ENCODE results near the gene FBXO27.

FBXO27 gene

DNA sequence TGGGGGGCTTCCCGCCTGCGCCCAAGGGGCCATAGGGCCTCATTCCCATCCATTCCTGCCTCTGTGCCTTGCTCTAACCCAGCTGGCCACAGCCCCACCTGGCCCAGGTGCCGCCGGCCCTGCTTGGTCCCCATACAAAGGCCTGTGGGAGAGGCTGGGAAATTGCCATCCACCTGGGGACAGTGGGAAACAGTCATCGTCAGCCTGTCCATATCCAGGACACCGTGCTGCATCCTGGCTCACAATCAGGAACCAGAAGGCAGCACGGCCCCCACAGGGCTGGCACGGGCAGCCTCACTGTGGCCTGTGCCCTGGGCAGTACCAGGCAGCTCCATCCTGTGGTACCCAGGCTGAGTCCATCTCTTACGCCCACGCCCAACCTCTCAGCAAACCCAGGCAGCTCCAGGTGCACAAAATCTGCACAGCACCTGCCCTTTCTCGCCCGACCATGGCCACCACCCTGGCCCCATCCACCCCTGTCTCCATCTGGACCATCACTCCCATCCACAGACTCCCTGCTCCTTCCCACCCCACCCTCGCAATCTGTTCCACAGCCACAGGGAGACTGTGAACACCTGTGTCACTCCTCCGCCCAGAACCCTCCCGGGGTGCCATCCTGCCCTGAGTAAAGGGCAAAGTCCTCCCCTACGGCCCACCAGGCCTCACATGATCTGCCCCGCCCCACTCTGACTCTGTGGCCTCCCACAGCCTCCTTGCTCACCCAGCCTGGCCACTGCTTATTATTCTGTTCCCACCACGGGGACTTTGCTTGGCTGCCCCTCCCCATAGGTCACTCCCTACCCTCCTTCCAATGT lies 21.1 kb upstream of the FBXO27 start:
- DNase-seq (no peak), ATAC-seq (peak; percentile 33)
- H3K27ac Mint-ChIP-seq: peak overlapping the region in 1 of 2 donors; percentile 55
- H3K4me1 Mint-ChIP-seq: peaks cover 6% of the 10 kb centered on the region
- H3K9me3 Mint-ChIP-seq: peaks cover 0 to 6% of the 10 kb centered on the region in 2 donors
- no peak overlapping the region for H3K4me3 Mint-ChIP-seq
- H3K27me3 Mint-ChIP-seq: no peaks in the 10 kb centered on the region

DNA sequence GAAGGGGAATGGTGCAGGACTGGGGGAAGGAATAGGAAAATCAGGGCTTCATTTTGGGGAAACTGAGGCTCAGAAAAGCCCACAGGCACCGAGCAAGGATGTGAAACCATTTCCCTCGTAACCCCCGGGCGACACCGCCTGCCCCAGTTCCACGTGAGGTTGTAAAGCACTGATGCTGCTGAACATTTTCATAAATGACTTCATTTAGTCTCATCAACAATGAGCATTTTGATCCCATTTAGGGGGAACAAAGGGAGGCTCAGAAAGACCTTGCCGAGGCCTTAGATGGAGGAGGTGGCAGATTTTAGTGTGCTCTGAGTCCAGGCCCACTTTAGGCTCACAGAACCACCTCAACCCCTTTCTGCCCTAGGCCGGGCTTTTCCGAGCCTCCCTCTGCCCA lies 20.5 kb upstream of the FBXO27 start:
- DNase-seq: no peak
- Mint-ChIP-seq H3K4me1 (peaks cover 6% of the 10 kb centered on the region), H3K9me3 (peaks cover 0 to 6% of the 10 kb centered on the region in 2 donors), H3K27ac (no peak overlapping the region), H3K27me3 (no peaks in the 10 kb centered on the region), H3K4me3 (no peak overlapping the region)
- no peak for ATAC-seq

DNA sequence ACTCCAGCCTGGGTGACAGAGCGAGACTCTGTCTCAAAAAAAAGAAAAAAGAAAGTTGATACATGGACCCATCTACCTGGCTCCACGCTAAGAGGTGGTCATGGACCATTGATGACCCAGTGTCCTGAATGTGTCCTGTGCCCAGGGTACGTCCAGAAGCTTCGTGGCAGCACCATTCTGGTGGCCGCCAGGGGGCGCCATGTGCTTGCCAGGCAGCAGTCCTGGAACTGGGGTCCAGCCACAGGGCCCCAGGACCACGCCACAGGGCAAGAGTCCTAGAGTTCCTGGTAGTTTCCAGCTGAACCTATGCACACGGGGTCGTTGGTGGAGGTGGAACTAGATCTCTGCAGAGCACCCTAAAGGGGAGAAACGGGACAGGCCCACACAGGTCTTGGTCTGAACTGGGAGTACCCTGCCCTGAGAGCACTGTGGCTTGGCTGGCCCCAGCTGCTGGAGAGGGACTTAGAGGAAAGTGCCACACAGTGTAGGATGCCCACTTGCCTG lies 19.9 kb upstream of the FBXO27 start:
- no peak overlapping the region for H3K27ac Mint-ChIP-seq
- no peaks in the 10 kb centered on the region for H3K27me3 Mint-ChIP-seq
- H3K9me3 Mint-ChIP-seq: peaks cover 0 to 1% of the 10 kb centered on the region in 2 donors
- H3K4me1 Mint-ChIP-seq: peaks cover 6% of the 10 kb centered on the region
- ATAC-seq (peak; percentile 84), DNase-seq (peak; percentile 70)
- H3K4me3 Mint-ChIP-seq: no peak overlapping the region

DNA sequence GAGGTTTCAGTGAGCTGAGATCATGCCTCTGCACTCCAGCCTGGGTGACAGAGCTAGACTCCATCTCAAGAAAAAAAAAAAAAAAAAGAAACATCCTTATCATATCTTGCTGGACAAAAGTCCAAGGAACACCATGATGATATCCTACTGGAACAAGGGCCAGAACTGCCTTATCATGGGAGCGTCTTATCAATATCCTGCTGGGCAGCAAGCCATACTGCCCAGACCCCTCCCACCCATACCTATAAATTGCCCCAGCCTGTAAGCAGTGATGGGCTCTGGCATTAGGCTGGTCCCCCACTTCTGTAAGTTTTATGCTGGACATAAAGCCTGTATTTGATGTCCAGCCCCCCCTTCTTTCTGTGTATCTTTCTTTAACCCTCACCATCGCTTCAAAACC lies 14.7 kb upstream of the FBXO27 start:
- H3K27me3 Mint-ChIP-seq: no peaks in the 10 kb centered on the region
- no peak overlapping the region for H3K27ac Mint-ChIP-seq
- DNase-seq: no peak
- peaks cover 6% of the 10 kb centered on the region for H3K4me1 Mint-ChIP-seq
- no peak for ATAC-seq
- H3K9me3 Mint-ChIP-seq: no peaks in the 10 kb centered on the region
- no peak overlapping the region for H3K4me3 Mint-ChIP-seq

DNA sequence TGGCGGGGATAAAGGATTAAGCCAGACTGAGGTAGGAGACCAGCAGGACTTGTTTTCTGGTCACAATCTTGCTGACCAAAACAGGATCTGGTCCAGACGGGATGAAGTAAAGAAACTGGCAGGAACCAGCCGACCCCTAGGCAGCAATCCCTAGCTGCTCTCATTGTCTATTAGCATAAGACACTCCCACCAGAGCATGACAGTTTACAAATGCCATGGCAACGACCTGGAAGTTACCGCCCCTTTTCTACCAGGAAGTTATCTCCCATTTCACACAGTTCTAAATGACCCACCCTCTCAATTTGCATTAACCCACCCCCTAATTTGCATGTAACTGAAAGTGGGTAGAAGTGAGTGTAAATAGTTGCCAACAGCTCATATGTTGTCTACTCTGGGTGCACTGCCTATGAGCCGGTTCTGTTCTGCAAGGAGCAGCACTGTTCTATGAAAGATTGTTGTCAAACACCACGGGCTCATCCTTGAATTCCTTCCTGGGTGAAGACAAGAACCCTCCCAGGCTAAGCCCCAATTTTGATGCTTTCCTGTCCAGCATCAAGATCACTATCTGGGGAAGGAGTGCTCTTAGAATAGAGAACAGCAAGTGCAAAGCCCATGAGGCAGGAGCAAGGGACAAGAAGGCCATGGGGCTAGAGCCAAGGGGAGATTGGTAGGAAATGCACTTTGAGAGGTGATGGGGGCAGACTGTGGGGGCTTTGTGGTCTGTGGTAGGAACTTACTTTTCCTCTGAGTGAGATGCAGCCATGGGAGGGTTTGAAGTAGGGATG lies 13.9 kb upstream of the FBXO27 start:
- Mint-ChIP-seq H3K27me3 (no peaks in the 10 kb centered on the region), H3K9me3 (peaks cover 0 to 2% of the 10 kb centered on the region in 2 donors), H3K27ac (no peak overlapping the region), H3K4me1 (peaks cover 6% of the 10 kb centered on the region), H3K4me3 (no peak overlapping the region)
- DNase-seq (no peak), ATAC-seq (no peak)

DNA sequence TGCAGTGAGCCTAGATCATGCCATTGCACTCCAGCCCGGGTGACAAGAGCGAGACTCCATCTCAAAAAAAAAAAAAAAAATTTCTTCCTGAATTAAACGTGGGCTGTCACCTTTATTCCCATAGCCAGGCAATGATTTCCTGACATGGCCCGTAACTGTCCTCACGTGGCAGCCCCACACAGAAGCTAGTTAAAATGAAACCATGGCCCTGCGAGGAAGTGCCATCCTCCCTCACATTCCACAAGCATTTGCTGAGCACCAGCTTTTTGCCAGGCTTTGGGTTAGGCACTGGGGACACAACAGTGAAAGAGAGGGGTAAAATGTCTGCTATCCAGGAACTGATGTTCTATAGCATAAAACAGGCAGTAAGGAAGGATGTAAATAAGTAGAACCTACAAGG lies 13.2 kb upstream of the FBXO27 start:
- Mint-ChIP-seq H3K4me1 (peaks cover 6% of the 10 kb centered on the region), H3K27ac (no peak overlapping the region), H3K27me3 (no peaks in the 10 kb centered on the region), H3K4me3 (no peak overlapping the region), H3K9me3 (peaks cover 0 to 9% of the 10 kb centered on the region in 2 donors)
- no peak for ATAC-seq
- no peak for DNase-seq

DNA sequence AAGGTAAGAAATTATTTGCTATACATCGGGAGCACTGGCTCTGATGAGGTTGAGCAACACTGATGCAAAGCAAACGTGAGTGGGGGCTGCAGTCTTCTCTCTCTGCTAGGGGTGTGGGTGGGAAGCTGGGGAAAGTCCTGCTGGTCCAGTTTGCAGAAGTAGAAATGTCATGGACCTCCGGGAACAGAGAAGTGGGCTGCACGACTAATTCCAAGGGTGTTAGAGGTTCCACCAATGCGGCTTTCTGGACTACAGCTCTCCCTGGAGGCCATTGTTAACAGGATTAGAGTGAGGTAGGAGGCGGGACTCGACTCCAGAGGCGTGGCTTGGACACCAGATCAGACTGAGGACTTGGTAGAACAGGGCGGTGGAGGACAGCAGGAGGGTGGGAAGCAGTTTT lies 5.7 kb upstream of the FBXO27 start:
- Mint-ChIP-seq H3K4me3 (no peak overlapping the region), H3K27ac (peak overlapping the region in 1 of 2 donors; percentile 82), H3K27me3 (peaks cover 16% of the 10 kb centered on the region), H3K4me1 (peaks cover 2% of the 10 kb centered on the region), H3K9me3 (peaks cover 0 to 12% of the 10 kb centered on the region in 2 donors)
- DNase-seq (no peak), ATAC-seq (no peak)

DNA sequence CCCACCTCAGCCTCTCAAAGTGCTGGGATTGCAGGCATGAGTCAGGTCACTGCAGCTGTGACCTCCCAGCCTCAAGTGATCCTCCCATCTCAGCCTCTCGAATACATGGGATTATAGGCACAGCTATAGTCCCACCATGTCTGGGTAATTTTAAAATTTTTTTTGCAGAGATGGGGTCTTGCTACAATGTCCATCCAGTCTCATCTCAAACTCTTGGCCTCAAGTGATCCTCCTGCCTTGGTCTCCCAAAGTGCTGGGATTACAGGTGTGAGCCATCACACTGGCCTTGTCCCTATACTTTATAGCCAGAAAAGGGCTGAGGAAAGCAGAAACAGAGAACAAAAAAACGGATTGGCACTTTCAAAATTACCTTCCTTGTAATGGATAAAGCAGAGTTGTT lies 4.8 kb upstream of the FBXO27 start:
- peaks cover 25% of the 10 kb centered on the region for H3K27me3 Mint-ChIP-seq
- peaks cover 11% of the 10 kb centered on the region for H3K4me1 Mint-ChIP-seq
- ATAC-seq (no peak), DNase-seq (no peak)
- H3K27ac Mint-ChIP-seq: no peak overlapping the region
- no peak overlapping the region for H3K4me3 Mint-ChIP-seq
- peaks cover 0 to 12% of the 10 kb centered on the region in 2 donors for H3K9me3 Mint-ChIP-seq

DNA sequence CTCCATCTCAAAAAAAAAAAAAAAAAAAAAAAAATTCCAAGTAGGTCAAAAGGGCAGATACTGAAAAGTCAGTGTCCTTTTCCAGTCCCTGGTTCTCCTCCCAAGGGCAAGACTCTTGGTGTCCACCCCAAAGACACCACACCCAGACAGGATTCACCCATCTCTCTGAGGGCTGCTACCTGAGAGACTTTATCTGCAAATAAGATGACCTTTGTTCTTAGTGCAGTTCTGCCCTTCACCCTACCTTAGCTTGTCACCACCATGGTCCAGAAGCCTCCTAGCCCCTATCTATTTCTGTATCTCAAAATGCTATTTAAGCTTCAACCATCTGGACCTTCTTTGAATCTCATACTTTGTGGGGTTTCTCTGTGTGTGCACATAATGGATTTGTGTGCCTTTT lies 4.2 kb upstream of the FBXO27 start:
- peaks cover 13% of the 10 kb centered on the region for H3K4me1 Mint-ChIP-seq
- no peak for DNase-seq
- peaks cover 25% of the 10 kb centered on the region for H3K27me3 Mint-ChIP-seq
- H3K4me3 Mint-ChIP-seq: no peak overlapping the region
- no peak for ATAC-seq
- no peak overlapping the region for H3K27ac Mint-ChIP-seq
- H3K9me3 Mint-ChIP-seq: peaks cover 0 to 12% of the 10 kb centered on the region in 2 donors

DNA sequence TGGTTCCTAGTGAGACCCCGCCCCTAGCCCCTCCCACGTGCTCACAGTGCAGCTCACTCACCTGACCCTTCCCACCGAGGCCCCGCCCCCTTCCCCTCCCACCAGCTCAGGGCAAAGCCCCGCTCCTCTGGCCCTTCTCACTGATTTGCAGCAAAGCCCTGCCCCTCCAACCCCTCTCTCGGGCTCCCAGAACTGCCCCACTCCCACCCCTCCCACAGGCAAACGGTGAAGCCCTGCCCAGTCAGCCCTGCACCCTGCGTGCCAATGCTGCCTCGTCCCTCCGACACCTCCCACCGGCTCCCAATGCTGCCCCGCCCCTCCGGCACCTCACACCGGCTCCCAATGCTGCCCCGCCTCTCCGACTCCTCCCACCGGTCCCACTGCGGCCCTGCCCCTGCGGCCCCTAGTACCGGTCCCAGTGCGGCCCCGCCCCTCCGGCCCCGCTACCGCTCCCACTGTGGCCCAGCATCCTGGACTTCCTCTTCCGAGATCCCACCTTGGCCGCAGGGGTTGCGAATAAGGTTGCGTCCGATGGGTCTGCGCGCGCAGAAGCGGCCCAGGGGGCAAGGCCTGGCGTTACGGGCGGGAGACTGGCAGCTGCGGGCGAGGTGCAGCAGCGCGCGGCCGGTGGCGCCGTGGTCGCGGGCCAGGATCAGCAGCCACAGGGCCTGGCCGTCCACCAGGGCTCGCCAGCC lies 834 bp downstream of the FBXO27 start:
- Mint-ChIP-seq H3K27me3 (peaks cover 11% of the 10 kb centered on the region), H3K9me3 (no peaks in the 10 kb centered on the region), H3K4me3 (peak overlapping the region; percentile 82 to 87), H3K4me1 (peaks cover 21% of the 10 kb centered on the region), H3K27ac (no peak overlapping the region)
- ATAC-seq (peak; percentile 98), DNase-seq (peak; percentile 87 to 88)

DNA sequence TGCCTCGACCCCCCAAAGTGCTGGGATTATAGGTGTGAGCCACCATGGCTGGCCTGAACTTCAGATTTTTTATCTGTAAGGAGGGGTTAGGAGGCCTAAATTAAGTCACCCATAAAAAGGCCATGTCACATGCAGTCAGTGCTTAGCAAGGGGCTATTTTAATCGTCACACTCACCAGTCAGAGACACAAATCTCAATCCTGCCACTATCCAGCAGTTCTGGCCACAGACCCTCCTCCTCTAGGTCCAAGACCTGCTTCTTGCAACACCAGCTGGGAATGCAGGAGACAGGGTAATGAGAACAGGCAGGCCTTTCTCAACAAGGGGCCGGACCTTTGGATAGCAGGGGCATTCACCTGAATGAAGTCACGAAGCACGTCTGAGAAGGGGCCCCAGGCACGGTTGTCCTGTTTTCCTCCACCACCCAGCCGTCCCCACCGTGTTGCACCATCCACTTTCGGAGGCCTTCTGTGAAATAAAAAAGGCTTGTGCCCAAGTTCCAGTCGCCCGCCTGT lies 1.4 kb downstream of the FBXO27 start:
- DNase-seq: no peak
- Mint-ChIP-seq H3K27ac (no peak overlapping the region), H3K27me3 (peaks cover 11% of the 10 kb centered on the region), H3K4me1 (peaks cover 21% of the 10 kb centered on the region), H3K9me3 (no peaks in the 10 kb centered on the region), H3K4me3 (peak overlapping the region; percentile 82 to 87)
- no peak for ATAC-seq

DNA sequence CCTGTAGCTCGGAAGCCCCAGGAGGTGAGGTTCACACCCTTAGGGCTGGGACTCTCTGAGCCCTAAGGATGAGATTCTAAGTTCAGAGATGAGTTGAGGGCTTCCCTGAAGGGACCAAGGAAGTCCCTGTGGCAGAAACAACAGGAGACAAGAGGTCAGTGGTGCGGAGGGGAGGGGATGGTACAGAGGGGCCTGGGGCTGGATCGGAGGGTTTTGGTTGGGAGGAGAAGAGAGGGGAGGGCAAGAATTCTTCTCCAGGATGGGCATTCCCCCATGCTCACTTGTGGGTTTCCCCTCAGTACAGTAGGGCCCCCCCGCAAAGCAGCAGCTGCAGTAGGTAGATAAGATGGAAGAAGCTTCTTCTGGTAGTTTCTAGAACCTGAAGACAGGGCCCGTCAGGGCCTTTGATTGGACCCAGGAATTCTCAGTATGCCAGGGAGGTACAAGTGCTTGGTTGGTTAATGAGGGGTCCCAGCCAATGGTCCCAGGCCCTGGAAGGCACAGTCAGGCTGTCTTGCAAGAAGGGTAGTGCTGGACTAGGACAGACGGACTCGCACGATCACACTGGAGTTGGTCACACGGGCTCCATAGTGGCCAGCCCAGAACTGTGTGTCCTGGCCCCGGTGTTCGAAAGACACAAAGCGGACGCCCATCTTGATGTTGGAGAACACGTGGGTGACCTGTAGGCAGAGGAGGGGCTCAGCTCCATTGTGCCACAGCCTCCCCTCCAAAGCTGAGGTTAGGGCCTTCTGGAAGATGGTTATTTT lies 7.3 kb downstream of the FBXO27 start:
- H3K27ac Mint-ChIP-seq: peak overlapping the region in 1 of 2 donors; percentile 59
- H3K9me3 Mint-ChIP-seq: no peaks in the 10 kb centered on the region
- DNase-seq (no peak), ATAC-seq (no peak)
- no peaks in the 10 kb centered on the region for H3K4me1 Mint-ChIP-seq
- H3K4me3 Mint-ChIP-seq: no peak overlapping the region
- H3K27me3 Mint-ChIP-seq: peaks cover 9% of the 10 kb centered on the region

DNA sequence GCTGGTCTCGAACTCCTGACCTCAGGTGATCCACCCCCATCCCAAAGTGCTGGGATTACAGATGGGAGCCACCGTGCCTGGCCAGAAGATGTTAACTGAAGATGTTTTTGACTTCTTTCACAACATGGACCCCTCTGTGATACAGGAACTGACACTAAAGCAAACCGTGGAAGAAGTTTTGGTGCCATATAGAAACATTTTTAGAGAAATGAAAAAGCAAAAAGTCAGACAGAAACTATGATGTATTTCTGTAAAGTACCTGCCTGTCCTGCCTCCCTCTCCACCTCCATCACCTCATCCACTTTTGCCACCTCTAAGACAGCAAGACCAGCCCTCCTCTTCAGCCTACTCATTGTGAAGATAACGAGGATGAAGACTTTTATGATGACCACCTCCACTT lies 11.3 kb downstream of the FBXO27 start:
- no peaks in the 10 kb centered on the region for H3K9me3 Mint-ChIP-seq
- H3K4me3 Mint-ChIP-seq: no peak overlapping the region
- no peaks in the 10 kb centered on the region for H3K4me1 Mint-ChIP-seq
- no peak for ATAC-seq
- no peak for DNase-seq
- H3K27me3 Mint-ChIP-seq: peaks cover 13% of the 10 kb centered on the region
- H3K27ac Mint-ChIP-seq: no peak overlapping the region

DNA sequence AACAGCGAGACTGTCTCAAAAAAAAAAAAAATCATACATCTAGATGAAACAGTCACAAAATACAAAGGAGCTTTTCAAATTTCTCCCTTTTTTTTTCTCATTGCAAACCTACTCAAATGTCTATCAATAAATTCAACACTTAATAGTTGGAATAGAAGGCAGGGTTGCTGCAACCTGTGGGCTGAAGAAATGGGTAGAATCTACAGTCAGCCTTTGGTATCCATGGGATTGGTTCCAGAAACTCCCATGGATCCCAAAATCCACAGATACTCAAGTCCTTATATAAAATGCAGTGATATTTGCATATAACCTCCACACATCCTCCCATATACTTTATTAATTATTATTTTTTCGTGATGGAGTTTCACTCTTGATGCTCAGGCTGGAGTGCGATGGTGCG lies 14.7 kb downstream of the FBXO27 start:
- peaks cover 13% of the 10 kb centered on the region for H3K27me3 Mint-ChIP-seq
- no peak overlapping the region for H3K4me3 Mint-ChIP-seq
- no peak overlapping the region for H3K27ac Mint-ChIP-seq
- ATAC-seq (no peak), DNase-seq (no peak)
- no peaks in the 10 kb centered on the region for H3K4me1 Mint-ChIP-seq
- H3K9me3 Mint-ChIP-seq: no peaks in the 10 kb centered on the region

DNA sequence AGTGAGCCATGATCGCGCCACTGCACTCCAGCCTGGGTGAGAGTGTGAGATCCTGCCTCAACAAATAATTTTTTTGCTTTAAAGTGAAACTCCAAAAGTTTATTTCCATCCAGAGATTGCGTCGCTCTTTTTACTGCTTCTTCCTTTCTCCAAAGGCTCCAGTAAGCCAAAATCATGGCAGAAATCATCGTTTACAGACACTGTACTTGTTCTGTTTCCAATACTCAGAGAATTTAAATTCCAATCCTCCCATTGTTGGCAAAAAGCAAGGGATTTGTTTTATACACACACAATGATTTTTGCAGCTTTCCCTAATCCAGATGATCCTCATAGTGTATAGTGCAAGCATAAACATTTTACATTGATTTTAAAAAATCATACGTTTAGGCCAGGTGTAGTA lies 15.3 kb downstream of the FBXO27 start:
- DNase-seq (no peak), ATAC-seq (no peak)
- Mint-ChIP-seq H3K9me3 (no peaks in the 10 kb centered on the region), H3K27ac (no peak overlapping the region), H3K4me3 (no peak overlapping the region), H3K4me1 (no peaks in the 10 kb centered on the region), H3K27me3 (peaks cover 13% of the 10 kb centered on the region)

Data from stimulated activated naive CD8-positive, alpha-beta T cell treated with anti-CD3 and anti-CD28 coated beads, Interleukin-15, amount 100 ng/mL, for 72 hours (primary cell).